ENCODE results near the gene STPG3. TPM values are rescaled to one million over a fixed set of nuclear protein-coding genes. Genes with fewer than 3 reads are reported as not detected.

STPG3 gene
- total and polyA plus RNA-seq, 2 experiments from 2014 or later, result 0.95 to 3.3 TPM

- Histone ChIP-seq H3K4me3 (no peak overlapping the region), H3K27me3 (no peaks in the 10 kb centered on the region), H3K4me1 (ENCODE audit: low read depth) (peaks cover under 1% of the 10 kb centered on the region), H3K9me3 (ENCODE audit: low read depth) (no peaks in the 10 kb centered on the region), H3K27ac (no peak overlapping the region), H3K36me3 (no peaks in the 10 kb centered on the region)
- no peak for DNase-seq (ENCODE audit: low read depth in 1 of 2, low spot score in 1 of 2)
- TF ChIP-seq CTCF (IDR thresholded peaks at IDR 0.05; ENCODE audit: low read depth, low read length), result no peak
Measured at GRCh38 chr9:137211532-137211931, 39.6 kb upstream of the STPG3 start.

- Histone ChIP-seq H3K36me3 (no peaks in the 10 kb centered on the region), H3K27ac (no peak overlapping the region), H3K9me3 (ENCODE audit: low read depth) (no peaks in the 10 kb centered on the region), H3K4me3 (no peak overlapping the region), H3K27me3 (no peaks in the 10 kb centered on the region), H3K4me1 (ENCODE audit: low read depth) (peaks cover 3% of the 10 kb centered on the region)
- DNase-seq (ENCODE audit: low read depth in 1 of 2, low spot score in 1 of 2), result no peak
- no peak for TF ChIP-seq CTCF (IDR thresholded peaks at IDR 0.05; ENCODE audit: low read depth, low read length)
Measured at GRCh38 chr9:137212520-137212919, 38.6 kb upstream of the STPG3 start.

GRCh38 chr9:137213160-137214060 is 37.7 kb upstream of the STPG3 start:
- Histone ChIP-seq H3K27me3 (no peaks in the 10 kb centered on the region), H3K36me3 (no peaks in the 10 kb centered on the region), H3K27ac (no peak overlapping the region), H3K9me3 (ENCODE audit: low read depth) (no peaks in the 10 kb centered on the region), H3K4me3 (no peak overlapping the region), H3K4me1 (ENCODE audit: low read depth) (peaks cover 12% of the 10 kb centered on the region)
- DNase-seq (ENCODE audit: low read depth in 1 of 2, low spot score in 1 of 2), result no peak
- no peak for TF ChIP-seq CTCF (IDR thresholded peaks at IDR 0.05; ENCODE audit: low read depth, low read length)

GRCh38 chr9:137214620-137215019 is 36.5 kb upstream of the STPG3 start:
- Histone ChIP-seq H3K4me1 (ENCODE audit: low read depth) (peaks cover 19% of the 10 kb centered on the region), H3K27me3 (no peaks in the 10 kb centered on the region), H3K9me3 (ENCODE audit: low read depth) (no peaks in the 10 kb centered on the region), H3K36me3 (no peaks in the 10 kb centered on the region), H3K4me3 (no peak overlapping the region), H3K27ac (no peak overlapping the region)
- TF ChIP-seq CTCF (IDR thresholded peaks at IDR 0.05; ENCODE audit: low read depth, low read length), result no peak
- no peak for DNase-seq (ENCODE audit: low read depth in 1 of 2, low spot score in 1 of 2)

GRCh38 chr9:137215196-137215986 is 35.7 kb upstream of the STPG3 start:
- Histone ChIP-seq H3K27me3 (no peaks in the 10 kb centered on the region), H3K36me3 (no peaks in the 10 kb centered on the region), H3K4me3 (no peak overlapping the region), H3K27ac (no peak overlapping the region), H3K9me3 (ENCODE audit: low read depth) (no peaks in the 10 kb centered on the region), H3K4me1 (ENCODE audit: low read depth) (peaks cover 21% of the 10 kb centered on the region)
- no peak for DNase-seq (ENCODE audit: low read depth in 1 of 2, low spot score in 1 of 2)
- no peak for TF ChIP-seq CTCF (IDR thresholded peaks at IDR 0.05; ENCODE audit: low read depth, low read length)
